HG03095 (cell line): ENCODE results near the gene LTB4R.
A peak's percentile ranks its signal among the peaks of the same experiment; 100 is the strongest.

Source experiments
- ATAC-seq: cut with Tn5 transposase; IDR thresholded peaks from one replicate; pipeline ENCODE4 v1.9.1; 2021; ENCODE audit warnings: moderate library complexity; ENCODE audit not compliant: unreplicated experiment

LTB4R gene

DNA sequence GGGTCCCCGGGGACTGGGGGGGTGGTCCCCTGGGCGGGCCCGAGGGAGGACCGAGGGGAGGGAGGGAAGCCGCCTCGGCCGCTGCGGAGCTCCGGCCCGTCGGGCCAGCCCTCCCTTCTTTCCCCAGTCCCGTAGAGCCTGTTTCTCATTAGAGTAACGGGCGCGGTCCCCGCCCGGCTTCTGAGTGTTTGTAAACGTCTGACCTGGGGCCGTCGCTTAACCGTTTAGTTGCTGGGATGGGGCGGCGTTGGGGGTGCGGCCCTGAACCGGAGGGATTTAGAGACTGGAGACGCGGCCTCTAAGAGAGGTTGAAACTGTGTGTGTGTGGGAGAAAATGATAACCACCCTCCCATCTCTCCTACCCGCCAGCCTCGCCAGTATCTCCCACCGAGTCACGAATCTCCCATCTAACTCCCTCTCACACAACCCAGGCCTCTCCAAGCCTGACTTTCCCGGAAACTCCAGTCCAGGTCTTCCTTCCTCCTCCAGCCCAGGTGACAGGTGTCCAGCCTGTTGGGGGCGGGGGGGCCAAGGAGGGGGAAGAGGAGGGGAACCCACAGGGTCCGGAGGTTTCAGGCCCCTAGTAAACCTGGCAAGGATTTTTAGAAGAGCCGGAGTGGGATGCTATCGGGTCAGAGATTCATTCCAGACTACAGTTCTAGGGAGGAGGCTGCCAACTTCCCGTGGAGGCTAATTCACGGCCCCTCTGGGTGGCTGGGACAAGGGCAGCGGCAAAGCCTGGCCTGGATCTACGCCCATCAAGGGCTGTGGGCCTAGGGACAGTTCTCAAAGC, 55.6 kb downstream of the LTB4R start:
- peak; percentile 47 for ATAC-seq
